Mesenchymal stem cell (in vitro differentiated cells and primary cell): ENCODE measurements around the gene ARMH2.

Experiments
- DNase-seq: peaks from one replicate; pipeline ENCODE4 v3.0.0-alpha.2; 2013
- H2AFZ ChIP-seq: one replicate; pipeline ENCODE4 v1.6.1; 2013; ENCODE audit warnings: low read depth, mild to moderate bottlenecking, control low read depth, inconsistent platforms, low read length, moderate library complexity
- H2AK5ac ChIP-seq: 2 replicates; pipeline ENCODE4 v1.6.1; 2013; ENCODE audit warnings: low read length, moderate library complexity, mild to moderate bottlenecking, inconsistent platforms; ENCODE audit not compliant: severe bottlenecking
- H2BK120ac ChIP-seq: one replicate; pipeline ENCODE4 v1.6.1; 2013; ENCODE audit warnings: low read depth, mild to moderate bottlenecking, inconsistent platforms, low read length, moderate library complexity
- H2BK12ac ChIP-seq, 2 experiments: one replicate each; pipeline ENCODE4 v1.6.1; 2013; ENCODE audit warnings: inconsistent platforms in 2 of 2, low read length in 2 of 2, mild to moderate bottlenecking in 2 of 2, moderate library complexity in 2 of 2, control low read depth in 1 of 2
- H2BK15ac ChIP-seq: one replicate; pipeline ENCODE4 v1.6.1; 2013; ENCODE audit warnings: mild to moderate bottlenecking, low read depth, inconsistent platforms; ENCODE audit not compliant: poor library complexity, severe bottlenecking
- H2BK5ac ChIP-seq: 2 replicates; pipeline ENCODE4 v1.6.1; 2013; ENCODE audit warnings: low read depth, mild to moderate bottlenecking, low read length, control low read depth, inconsistent platforms; ENCODE audit not compliant: poor library complexity, severe bottlenecking
- H3K14ac ChIP-seq, 2 experiments: one replicate each; pipeline ENCODE4 v1.6.1; 2013; ENCODE audit warnings: inconsistent platforms in 2 of 2, low read length in 2 of 2, control low read depth in 1 of 2, mild to moderate bottlenecking in 1 of 2, moderate library complexity in 1 of 2
- H3K18ac ChIP-seq, 2 experiments: one replicate each; pipeline ENCODE4 v1.6.1; 2013; ENCODE audit warnings: inconsistent platforms in 2 of 2, low read length in 2 of 2, control low read depth in 1 of 2, low read depth in 1 of 2, mild to moderate bottlenecking in 1 of 2
- H3K23ac ChIP-seq, 2 experiments: one replicate each; pipeline ENCODE4 v1.6.1; 2013; ENCODE audit warnings: inconsistent platforms in 2 of 2, low read length in 2 of 2, mild to moderate bottlenecking in 2 of 2, moderate library complexity in 2 of 2, control low read depth in 1 of 2
- H3K27ac ChIP-seq: 2 replicates; pipeline ENCODE4 v1.5.1; 2013; ENCODE audit warnings: mild to moderate bottlenecking, moderate library complexity, low read length, control low read depth, inconsistent platforms; ENCODE audit not compliant: poor library complexity, severe bottlenecking
- H3K27me3 ChIP-seq, 2 experiments: 2 replicates each; pipeline versions ENCODE4 v1.6.1 to v1.7.0; 2013; ENCODE audit warnings: low read length in 2 of 2, mild to moderate bottlenecking in 2 of 2, moderate library complexity in 2 of 2, control low read depth in 1 of 2, inconsistent platforms in 1 of 2; ENCODE audit not compliant: control insufficient read depth in 1 of 2, insufficient read depth in 1 of 2
- H3K36me3 ChIP-seq, 2 experiments: 2 replicates each; pipeline versions ENCODE4 v1.6.1 to v1.7.0; 2013; ENCODE audit warnings: low read length in 2 of 2, control low read depth in 1 of 2, inconsistent platforms in 1 of 2, low read depth in 1 of 2, mild to moderate bottlenecking in 1 of 2; ENCODE audit not compliant: insufficient read depth in 2 of 2, control insufficient read depth in 1 of 2
- H3K4ac ChIP-seq, 2 experiments: one replicate each; pipeline ENCODE4 v1.6.1; 2013; ENCODE audit warnings: inconsistent platforms in 2 of 2, low read length in 2 of 2, mild to moderate bottlenecking in 2 of 2, moderate library complexity in 2 of 2, control low read depth in 1 of 2, low read depth in 1 of 2
- H3K4me1 ChIP-seq: 2 replicates; pipeline ENCODE4 v1.6.1; 2013; ENCODE audit warnings: low read depth, low read length, control low read depth; ENCODE audit not compliant: control insufficient read depth, insufficient read depth
- H3K4me2 ChIP-seq: 2 replicates; pipeline ENCODE4 v1.6.1; 2013; ENCODE audit warnings: low read length, mild to moderate bottlenecking, inconsistent platforms; ENCODE audit not compliant: poor library complexity, severe bottlenecking
- H3K4me3 ChIP-seq, 2 experiments: 2 replicates each; pipeline versions ENCODE4 v1.5.1 to v1.7.0; 2013; ENCODE audit warnings: low read length in 2 of 2, mild to moderate bottlenecking in 2 of 2, control low read depth in 1 of 2, low read depth in 1 of 2; ENCODE audit not compliant: insufficient read depth in 1 of 2
- H3K79me1 ChIP-seq: replicated peaks from 2 replicates; pipeline ENCODE4 v1.6.1; 2013; ENCODE audit warnings: mild to moderate bottlenecking, control low read depth, low read length, inconsistent platforms; ENCODE audit not compliant: poor library complexity, severe bottlenecking
- H3K9ac ChIP-seq: 2 replicates; pipeline ENCODE4 v1.7.0; 2013; ENCODE audit warnings: mild to moderate bottlenecking, low read length, moderate library complexity
- H3K9me3 ChIP-seq: 2 replicates; pipeline ENCODE4 v1.7.0; 2013; ENCODE audit warnings: mild to moderate bottlenecking, low read length; ENCODE audit not compliant: control insufficient read depth
- H4K8ac ChIP-seq: one replicate; pipeline ENCODE4 v1.6.1; 2013; ENCODE audit warnings: inconsistent platforms, mild to moderate bottlenecking, low read length, moderate library complexity
- H4K91ac ChIP-seq: one replicate; pipeline ENCODE4 v1.6.1; 2013; ENCODE audit warnings: mild to moderate bottlenecking, low read length, inconsistent platforms
- WGBS: methylation state at CpG from one replicate; pipeline ENCODE4 v1.1.7; 2013; ENCODE audit warnings: mixed read lengths; 5-methylcytosine and 5-hydroxymethylcytosine counted together

ARMH2 gene

DNA sequence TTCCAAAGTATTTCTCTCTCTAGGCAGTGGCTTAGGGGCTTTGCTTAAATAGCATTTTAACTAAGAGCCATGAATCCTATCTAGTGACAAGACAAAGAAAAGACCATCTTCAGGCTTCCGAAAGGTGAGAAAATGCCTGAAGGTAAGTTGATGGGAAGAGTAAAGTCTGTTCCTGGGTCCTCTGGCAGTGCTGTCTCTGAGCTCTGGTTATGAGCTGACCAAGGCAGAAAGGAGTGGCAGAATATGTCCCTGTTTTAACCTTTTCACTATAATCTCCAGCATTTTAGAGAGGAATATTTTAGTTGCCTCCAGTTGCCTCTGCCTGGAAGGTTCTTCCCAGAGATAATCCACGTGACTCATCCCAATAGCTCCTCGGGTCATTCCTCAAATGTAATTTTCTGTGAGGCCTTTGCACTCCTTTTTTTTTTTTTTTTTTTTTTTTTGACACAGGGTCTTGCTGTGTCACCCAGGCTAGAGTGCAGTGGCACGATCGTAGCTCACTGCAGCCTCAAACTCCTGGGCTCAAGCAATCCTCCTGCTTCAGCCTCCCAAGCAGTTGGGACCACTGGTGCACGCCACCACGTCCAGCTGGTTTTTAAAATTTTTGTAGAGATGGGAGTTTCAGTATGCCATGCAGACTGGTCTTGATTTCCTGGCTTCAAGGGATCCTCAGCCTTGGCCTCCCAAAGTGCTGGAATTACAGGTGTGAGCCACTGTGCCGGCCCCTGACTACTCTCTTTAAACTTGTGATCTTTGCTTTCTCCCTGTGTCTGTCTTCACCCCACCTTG lies 3.7 kb upstream of the ARMH2 start:
- 39% methylated on average over 8 of the region's 8 CpGs for WGBS
- H3K4me2 ChIP-seq: no peak overlapping the region
- H3K9me3 ChIP-seq: no peaks in the 10 kb centered on the region
- no peak overlapping the region for H3K23ac ChIP-seq
- H2BK12ac ChIP-seq: peak overlapping the region in 1 of 2 experiments; percentile 85
- H3K79me1 ChIP-seq: no peaks in the 10 kb centered on the region
- H3K4ac ChIP-seq: no peak overlapping the region
- H3K4me1 ChIP-seq: peaks cover 3% of the 10 kb centered on the region
- peak; percentile 58 for DNase-seq
- no peak overlapping the region for H4K8ac ChIP-seq
- H2BK15ac ChIP-seq: no peak overlapping the region
- no peak overlapping the region for H2BK5ac ChIP-seq
- no peak overlapping the region for H2AK5ac ChIP-seq
- peak overlapping the region; percentile 66 for H3K27ac ChIP-seq
- peaks cover 0 to 26% of the 10 kb centered on the region in 2 experiments for H3K36me3 ChIP-seq
- H3K18ac ChIP-seq: peak overlapping the region in 1 of 2 experiments; percentile 59
- no peak overlapping the region for H3K4me3 ChIP-seq
- H2AFZ ChIP-seq: peak overlapping the region; percentile 77
- H4K91ac ChIP-seq: no peak overlapping the region
- no peak overlapping the region for H3K9ac ChIP-seq
- H3K27me3 ChIP-seq: no peaks in the 10 kb centered on the region
- H3K14ac ChIP-seq: no peak overlapping the region
- H2BK120ac ChIP-seq: no peak overlapping the region

DNA sequence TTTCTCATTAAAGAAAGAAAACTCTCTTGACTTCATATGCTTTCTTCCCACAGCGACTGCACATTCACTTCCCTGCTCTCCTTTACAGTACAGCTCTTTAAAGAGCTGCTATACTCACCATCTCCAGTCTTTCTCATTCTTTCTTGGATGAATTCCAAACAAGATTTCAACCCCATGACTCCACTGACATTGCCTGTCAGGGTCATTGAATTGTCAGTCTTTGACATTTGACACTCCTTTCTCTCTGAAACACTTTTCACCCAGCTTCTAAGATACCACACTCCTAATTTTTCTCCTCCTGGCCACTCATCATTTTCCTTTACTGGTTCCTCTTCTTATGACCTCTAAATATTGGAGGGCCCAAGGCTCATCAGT lies 811 bp upstream of the ARMH2 start:
- Histone ChIP-seq H2BK120ac (no peak overlapping the region), H2AK5ac (no peak overlapping the region), H2AFZ (no peak overlapping the region), H3K14ac (no peak overlapping the region), H3K18ac (no peak overlapping the region), H2BK5ac (no peak overlapping the region), H4K8ac (no peak overlapping the region), H3K4ac (no peak overlapping the region), H3K23ac (no peak overlapping the region), H3K4me3 (no peak overlapping the region), H3K27ac (no peak overlapping the region), H4K91ac (no peak overlapping the region), H3K4me1 (peaks cover 3% of the 10 kb centered on the region), H3K4me2 (no peak overlapping the region), H2BK12ac (no peak overlapping the region), H2BK15ac (no peak overlapping the region), H3K9me3 (no peaks in the 10 kb centered on the region), H3K9ac (no peak overlapping the region), H3K79me1 (no peaks in the 10 kb centered on the region), H3K27me3 (no peaks in the 10 kb centered on the region), H3K36me3 (no peaks in the 10 kb centered on the region)
- DNase-seq: no peak
- 92% methylated on average over 1 of the region's 1 CpG for WGBS

DNA sequence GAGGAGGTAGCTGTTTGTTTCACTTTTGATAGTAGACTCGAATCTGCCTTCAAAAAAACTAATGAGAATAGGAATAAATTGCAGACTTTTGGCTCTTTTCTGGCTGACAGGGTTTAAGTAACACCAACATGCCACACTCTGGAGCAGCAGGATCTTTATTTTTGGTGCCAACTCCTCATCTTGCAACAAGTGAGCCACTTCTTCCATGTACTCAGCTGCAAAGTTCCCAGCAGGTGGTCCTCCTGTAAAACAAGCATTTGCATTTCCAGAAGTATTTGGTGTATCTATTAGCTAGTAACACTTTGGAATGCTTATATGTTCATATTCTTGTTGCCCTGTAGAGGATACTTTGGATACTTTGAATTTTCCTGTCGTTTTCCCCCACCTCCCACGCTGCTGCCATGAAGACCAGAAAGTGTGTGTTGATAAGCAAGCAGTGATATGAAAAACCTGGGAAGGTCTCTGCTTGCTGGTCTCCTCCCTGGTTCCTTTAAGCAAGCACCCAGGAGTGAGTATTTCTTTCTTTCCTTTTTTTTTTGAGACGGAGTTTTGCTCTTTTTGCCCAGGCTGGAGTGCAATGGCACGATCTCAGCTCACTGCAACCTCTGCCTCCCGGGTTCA lies 1.0 kb downstream of the ARMH2 start:
- peaks cover 2% of the 10 kb centered on the region for H3K4me1 ChIP-seq
- no peak overlapping the region for H2BK12ac ChIP-seq
- H3K23ac ChIP-seq: no peak overlapping the region
- H2AK5ac ChIP-seq: no peak overlapping the region
- H2BK15ac ChIP-seq: no peak overlapping the region
- H3K4ac ChIP-seq: no peak overlapping the region
- H3K9ac ChIP-seq: no peak overlapping the region
- H3K9me3 ChIP-seq: no peaks in the 10 kb centered on the region
- no peak overlapping the region for H2BK5ac ChIP-seq
- no peak overlapping the region for H4K91ac ChIP-seq
- no peak overlapping the region for H2AFZ ChIP-seq
- H3K4me3 ChIP-seq: no peak overlapping the region
- no peak overlapping the region for H3K18ac ChIP-seq
- H3K79me1 ChIP-seq: no peaks in the 10 kb centered on the region
- H3K36me3 ChIP-seq: no peaks in the 10 kb centered on the region
- H4K8ac ChIP-seq: no peak overlapping the region
- no peak overlapping the region for H3K14ac ChIP-seq
- WGBS: 99% methylated on average over 6 of the region's 6 CpGs
- DNase-seq: no peak
- H3K27ac ChIP-seq: no peak overlapping the region
- H3K27me3 ChIP-seq: no peaks in the 10 kb centered on the region
- H3K4me2 ChIP-seq: no peak overlapping the region
- no peak overlapping the region for H2BK120ac ChIP-seq

DNA sequence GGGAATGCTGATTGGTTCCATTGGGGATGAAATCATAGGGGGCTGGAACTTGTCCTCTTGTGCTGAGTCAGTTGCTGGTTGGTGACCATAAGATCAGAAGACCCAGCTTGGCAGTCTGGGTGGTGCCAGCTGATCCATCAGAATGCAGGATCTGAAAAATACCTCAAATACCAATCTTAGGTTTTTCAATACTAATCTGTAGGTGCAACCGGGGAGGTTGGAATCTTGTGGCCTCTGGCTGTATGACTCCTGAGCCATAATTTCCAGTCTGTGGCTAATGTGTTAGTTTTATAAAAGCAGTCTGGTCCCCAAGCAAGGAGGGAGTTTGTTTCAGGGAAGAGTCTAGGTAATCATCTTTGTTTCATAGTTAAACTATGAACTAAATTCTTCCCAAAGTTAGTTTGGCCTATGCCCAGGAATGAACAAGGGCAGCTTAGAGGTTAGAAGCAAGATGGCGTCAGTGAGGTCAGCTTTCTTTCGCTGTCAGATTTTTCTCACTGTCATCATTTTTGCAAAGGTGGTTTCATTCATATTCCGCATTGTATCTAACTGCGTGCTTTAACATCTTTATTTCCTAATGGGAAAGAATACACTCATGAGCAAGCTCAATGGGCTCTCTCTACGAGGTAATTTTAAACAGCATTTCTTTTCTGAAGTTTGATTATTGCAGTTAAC lies 2.0 kb downstream of the ARMH2 start:
- H3K27ac ChIP-seq: no peak overlapping the region
- H3K27me3 ChIP-seq: no peaks in the 10 kb centered on the region
- H3K9ac ChIP-seq: no peak overlapping the region
- H3K4me2 ChIP-seq: no peak overlapping the region
- 98% methylated on average over 5 of the region's 6 CpGs for WGBS
- H3K4me3 ChIP-seq: no peak overlapping the region
- no peak for DNase-seq
- no peak overlapping the region for H2BK120ac ChIP-seq
- no peaks in the 10 kb centered on the region for H3K79me1 ChIP-seq
- no peak overlapping the region for H2BK15ac ChIP-seq
- no peaks in the 10 kb centered on the region for H3K9me3 ChIP-seq
- H2BK12ac ChIP-seq: no peak overlapping the region
- no peak overlapping the region for H4K91ac ChIP-seq
- no peak overlapping the region for H3K4ac ChIP-seq
- H3K36me3 ChIP-seq: no peaks in the 10 kb centered on the region
- H2BK5ac ChIP-seq: no peak overlapping the region
- no peak overlapping the region for H2AK5ac ChIP-seq
- H3K4me1 ChIP-seq: peaks cover 1% of the 10 kb centered on the region
- no peak overlapping the region for H2AFZ ChIP-seq
- H3K23ac ChIP-seq: no peak overlapping the region
- no peak overlapping the region for H3K14ac ChIP-seq
- H3K18ac ChIP-seq: no peak overlapping the region
- H4K8ac ChIP-seq: no peak overlapping the region
